CD4-positive, alpha-beta T cell treated with Interleukin-15 for 1 hour (primary cell): ENCODE data around the gene PTPRD.

Experiments used
- DNase-seq: peaks from one replicate; pipeline ENCODE4 v3.0.0-alpha.2; 2020

PTPRD gene

GRCh38 chr9:10612641-10613398, at the start of gene PTPRD:
PTPRD (minus strand) TSS chr9:10613002.
- no peak for DNase-seq

GRCh38 chr9:10661994-10662393, 49.2 kb upstream of the PTPRD start:
- DNase-seq: no peak

GRCh38 chr9:10661376-10661775, 48.6 kb upstream of the PTPRD start:
- no peak for DNase-seq

GRCh38 chr9:10651012-10651411, 38.2 kb upstream of the PTPRD start:
- DNase-seq: no peak

- no peak for DNase-seq
Observed at GRCh38 chr9:10649076-10649475, 36.3 kb upstream of the PTPRD start.

- no peak for DNase-seq
Observed at GRCh38 chr9:10633785-10634184, 21.0 kb upstream of the PTPRD start.

- no peak for DNase-seq
Observed at GRCh38 chr9:10614196-10614800, 1.5 kb upstream of the PTPRD start.

- no peak for DNase-seq
Observed at GRCh38 chr9:10613419-10613818, 617 bp upstream of the PTPRD start.

GRCh38 chr9:10605388-10605787, 7.4 kb downstream of the PTPRD start:
- DNase-seq: no peak

- no peak for DNase-seq
Observed at GRCh38 chr9:10604927-10605326, 7.9 kb downstream of the PTPRD start.

GRCh38 chr9:10597801-10598200, 15.0 kb downstream of the PTPRD start:
- no peak for DNase-seq

- no peak for DNase-seq
Observed at GRCh38 chr9:10594482-10594881, 18.3 kb downstream of the PTPRD start.

GRCh38 chr9:10586407-10586806, 26.4 kb downstream of the PTPRD start:
- DNase-seq: no peak

- DNase-seq: no peak
Observed at GRCh38 chr9:10571699-10572098, 41.1 kb downstream of the PTPRD start.

- no peak for DNase-seq
Observed at GRCh38 chr9:10566848-10567247, 46.0 kb downstream of the PTPRD start.

- no peak for DNase-seq
Observed at GRCh38 chr9:10562581-10563343, 50.0 kb downstream of the PTPRD start.

GRCh38 chr9:10548348-10548747, 64.5 kb downstream of the PTPRD start:
- DNase-seq: no peak

- no peak for DNase-seq
Observed at GRCh38 chr9:10538073-10538472, 74.7 kb downstream of the PTPRD start.

GRCh38 chr9:10534850-10535249, 78.0 kb downstream of the PTPRD start:
- no peak for DNase-seq

GRCh38 chr9:10525972-10526371, 86.8 kb downstream of the PTPRD start:
- DNase-seq: no peak

GRCh38 chr9:10523164-10523563, 89.6 kb downstream of the PTPRD start:
- DNase-seq: no peak

GRCh38 chr9:10512144-10512543, 100.7 kb downstream of the PTPRD start:
- no peak for DNase-seq

GRCh38 chr9:10488937-10489336, 123.9 kb downstream of the PTPRD start:
- no peak for DNase-seq

- DNase-seq: no peak
Observed at GRCh38 chr9:10479172-10479571, 133.6 kb downstream of the PTPRD start.
